Measurements from ENCODE around the gene FGF21. TPM values are rescaled to one million over a fixed set of nuclear protein-coding genes. Genes with fewer than 3 reads are reported as not detected.

Gene FGF21
- polyA plus RNA-seq, 3 donors, result not detected

GRCh38 chr19:48724796-48725753, 30.2 kb upstream of the FGF21 start:
- DNase-seq (ENCODE audit: extremely low read depth in 1 of 11, low read depth in 9 of 11, low spot score in 4 of 11), result peak in 8 of 11 donors; percentile 78 to 90 (median 87)

- no peak for DNase-seq (ENCODE audit: extremely low read depth in 1 of 11, low read depth in 9 of 11, low spot score in 4 of 11)
These were observed 28.8 kb upstream of the FGF21 start for GRCh38 chr19:48726556-48726955.

GRCh38 chr19:48728911-48729664, 26.2 kb upstream of the FGF21 start:
- no peak for DNase-seq (ENCODE audit: extremely low read depth in 1 of 11, low read depth in 9 of 11, low spot score in 4 of 11)

- DNase-seq (ENCODE audit: extremely low read depth in 1 of 11, low read depth in 9 of 11, low spot score in 4 of 11), result no peak
These were observed 23.9 kb upstream of the FGF21 start for GRCh38 chr19:48731452-48731851.

- DNase-seq (ENCODE audit: extremely low read depth in 1 of 11, low read depth in 9 of 11, low spot score in 4 of 11), result no peak
These were observed 20.7 kb upstream of the FGF21 start for GRCh38 chr19:48734625-48735024.

GRCh38 chr19:48735031-48735615, 20.2 kb upstream of the FGF21 start:
- DNase-seq (ENCODE audit: extremely low read depth in 1 of 11, low read depth in 9 of 11, low spot score in 4 of 11), result no peak

- DNase-seq (ENCODE audit: extremely low read depth in 1 of 11, low read depth in 9 of 11, low spot score in 4 of 11), result no peak
These were observed 17.8 kb upstream of the FGF21 start for GRCh38 chr19:48737360-48737998.

GRCh38 chr19:48738557-48739403, 16.5 kb upstream of the FGF21 start:
- peak in 9 of 11 donors; percentile 72 to 90 (median 86) for DNase-seq (ENCODE audit: extremely low read depth in 1 of 11, low read depth in 9 of 11, low spot score in 4 of 11)

- no peak for DNase-seq (ENCODE audit: extremely low read depth in 1 of 11, low read depth in 9 of 11, low spot score in 4 of 11)
These were observed 15.7 kb upstream of the FGF21 start for GRCh38 chr19:48739404-48740163.

GRCh38 chr19:48740164-48740972, 15.0 kb upstream of the FGF21 start, which contains the start of gene RASIP1:
Gene RASIP1, minus strand, starts transcription at chr19:48740610. Its CDS starts 328 bp downstream, at chr19:48740282.
- DNase-seq (ENCODE audit: extremely low read depth in 1 of 11, low read depth in 9 of 11, low spot score in 4 of 11), result no peak

- no peak for DNase-seq (ENCODE audit: extremely low read depth in 1 of 11, low read depth in 9 of 11, low spot score in 4 of 11)
These were observed 14.0 kb upstream of the FGF21 start for GRCh38 chr19:48741129-48741999.

GRCh38 chr19:48742096-48742495, 13.2 kb upstream of the FGF21 start:
- no peak for DNase-seq (ENCODE audit: extremely low read depth in 1 of 11, low read depth in 9 of 11, low spot score in 4 of 11)

- no peak for DNase-seq (ENCODE audit: extremely low read depth in 1 of 11, low read depth in 9 of 11, low spot score in 4 of 11)
These were observed 9.9 kb upstream of the FGF21 start for GRCh38 chr19:48745208-48745995.

GRCh38 chr19:48746110-48746509, 9.2 kb upstream of the FGF21 start:
- DNase-seq (ENCODE audit: extremely low read depth in 1 of 11, low read depth in 9 of 11, low spot score in 4 of 11), result no peak
